H1 (cell line): ENCODE results near the gene NUP210. TPM values are rescaled to one million over a fixed set of nuclear protein-coding genes. Genes with fewer than 3 reads are reported as not detected.

ENCODE experiments used
- PHF8 ChIP-seq: fragments of 200-600 bp; sonication (generic); conservative IDR thresholded peaks from 2 replicates; pipeline ENCODE4 v1.7.1; 2012; ENCODE audit warnings: low read depth, mild to moderate bottlenecking, inconsistent platforms, low read length, moderate library complexity
- SP1 ChIP-seq: IDR thresholded peaks from 2 replicates; pipeline ENCODE4 v1.6.1; 2011; ENCODE audit warnings: low read depth, low read length
- polyA plus RNA-seq, 7 experiments: library from polyadenylated mRNA; depleted of rRNA in 3 of 7; stranded (reverse) in 5 of 7; unstranded in 2 of 7; fragments of >200 nt in 5 of 7; fragments of 200-250 nt in 2 of 7; gene quantifications; 1 replicate in 5 of 7; 2 replicates in 1 of 7; 4 replicates in 1 of 7; pipeline versions ENCODE4 v1.2.1 to v1.2.3, GENCODE V29; 2011 to 2013; ENCODE audit warnings: missing spikeins in 2 of 7, mixed read lengths in 2 of 7
- total RNA-seq: library from RNA; stranded (reverse); fragmentation: NEBNext Ultra II Directional; extraction: Animal tissue kit (Norgen Biotek cat#: 25700); gene quantifications from 2 replicates; pipeline ENCODE4 v1.2.1, GENCODE V29; 2021

The NUP210 gene
- total and polyA plus RNA-seq, 2 of the 8 experiments (the other 6 are each of a cell fraction or from before 2014, with no cell fraction given): 51.0 to 53.7 TPM

- no peak for TF ChIP-seq PHF8
- TF ChIP-seq SP1: no peak
- TF ChIP-seq, all 59 proteins: peak for 0
These were observed 84.6 kb downstream of the NUP210 start (continued) for GRCh38 chr3:13335503-13335902.
